ENCODE measurements around the gene EHBP1.

The EHBP1 gene

DNA sequence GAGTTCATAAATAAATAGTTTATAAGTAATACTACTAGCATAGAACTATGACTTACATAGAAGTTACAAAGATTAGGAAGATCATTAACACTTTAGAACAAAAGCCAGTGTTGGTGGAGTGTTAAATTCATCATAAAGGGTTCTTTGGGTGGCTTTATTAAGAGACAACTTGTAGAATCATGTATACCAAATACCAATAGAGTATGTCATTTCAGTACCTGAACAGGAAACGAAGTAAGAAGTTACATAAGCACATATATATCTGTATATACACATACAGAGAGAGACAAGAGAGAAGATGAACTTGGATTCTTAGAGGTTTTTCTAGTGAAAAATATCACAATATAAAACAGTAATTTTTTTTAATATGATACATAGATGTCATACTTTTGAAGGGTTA, 262.7 kb downstream of the EHBP1 start:
- no peak overlapping the region for H3K4me2 ChIP-seq (ENCODE audit: low read length, poor library complexity, severe bottlenecking)
- no peak overlapping the region for H2BK15ac ChIP-seq (ENCODE audit: low read depth, poor library complexity, severe bottlenecking)
- no peak overlapping the region for H3K14ac ChIP-seq (ENCODE audit: low read length in 2 of 2)
- H4K8ac ChIP-seq (ENCODE audit: low read length), result no peak overlapping the region
- no peak overlapping the region for H3K23ac ChIP-seq (ENCODE audit: low read length in 2 of 2)
- no peaks in the 10 kb centered on the region for H3K27me3 ChIP-seq (ENCODE audit: control insufficient read depth in 1 of 2, insufficient read depth in 1 of 2, low read length in 2 of 2)
- no peak overlapping the region for H3K18ac ChIP-seq (ENCODE audit: low read depth in 1 of 2, low read length in 2 of 2)
- DNase-seq, result no peak
- peaks cover 2 to 93% of the 10 kb centered on the region in 2 experiments for H3K36me3 ChIP-seq (ENCODE audit: control insufficient read depth in 1 of 2, insufficient read depth in 2 of 2, low read depth in 1 of 2, low read length in 2 of 2)
- H2BK12ac ChIP-seq (ENCODE audit: low read length in 2 of 2), result no peak overlapping the region
- no peak overlapping the region for H2AFZ ChIP-seq (ENCODE audit: low read depth, low read length)
- no peaks in the 10 kb centered on the region for H3K9me3 ChIP-seq (ENCODE audit: control insufficient read depth, low read length)
- H2BK5ac ChIP-seq (ENCODE audit: low read depth, low read length, poor library complexity, severe bottlenecking), result no peak overlapping the region
- no peak overlapping the region for H3K4ac ChIP-seq (ENCODE audit: low read depth in 1 of 2, low read length in 2 of 2)
- no peak overlapping the region for H2BK120ac ChIP-seq (ENCODE audit: low read depth, low read length)
- H3K4me1 ChIP-seq (ENCODE audit: control insufficient read depth, insufficient read depth, low read depth, low read length), result no peaks in the 10 kb centered on the region
- no peak overlapping the region for H4K91ac ChIP-seq (ENCODE audit: low read length)
- no peak overlapping the region for H3K27ac ChIP-seq (ENCODE audit: low read length, poor library complexity, severe bottlenecking)
- no peak overlapping the region for H3K4me3 ChIP-seq (ENCODE audit: insufficient read depth in 1 of 2, low read depth in 1 of 2, low read length in 2 of 2)
- H2AK5ac ChIP-seq (ENCODE audit: low read length, severe bottlenecking), result no peak overlapping the region
- no CpG with 5 or more reads among the region's 1 CpG for WGBS
- H3K79me1 ChIP-seq (replicated peaks; ENCODE audit: low read length, poor library complexity, severe bottlenecking), result peaks cover 2% of the 10 kb centered on the region
- H3K9ac ChIP-seq (ENCODE audit: low read length), result no peak overlapping the region

- Histone ChIP-seq H2AFZ (ENCODE audit: low read depth, low read length) (no peak overlapping the region), H3K4me3 (ENCODE audit: insufficient read depth in 1 of 2, low read depth in 1 of 2, low read length in 2 of 2) (no peak overlapping the region), H2BK5ac (ENCODE audit: low read depth, low read length, poor library complexity, severe bottlenecking) (no peak overlapping the region), H3K36me3 (ENCODE audit: control insufficient read depth in 1 of 2, insufficient read depth in 2 of 2, low read depth in 1 of 2, low read length in 2 of 2) (peaks cover 3 to 93% of the 10 kb centered on the region in 2 experiments), H3K14ac (ENCODE audit: low read length in 2 of 2) (no peak overlapping the region), H3K18ac (ENCODE audit: low read depth in 1 of 2, low read length in 2 of 2) (peak overlapping the region in 1 of 2 experiments; percentile 40), H2BK120ac (ENCODE audit: low read depth, low read length) (no peak overlapping the region), H3K9ac (ENCODE audit: low read length) (no peak overlapping the region), H2BK12ac (ENCODE audit: low read length in 2 of 2) (no peak overlapping the region), H3K4me1 (ENCODE audit: control insufficient read depth, insufficient read depth, low read depth, low read length) (no peaks in the 10 kb centered on the region), H4K8ac (ENCODE audit: low read length) (no peak overlapping the region), H3K9me3 (ENCODE audit: control insufficient read depth, low read length) (no peaks in the 10 kb centered on the region), H2BK15ac (ENCODE audit: low read depth, poor library complexity, severe bottlenecking) (no peak overlapping the region), H3K79me1 (replicated peaks; ENCODE audit: low read length, poor library complexity, severe bottlenecking) (peaks cover 2% of the 10 kb centered on the region), H3K4me2 (ENCODE audit: low read length, poor library complexity, severe bottlenecking) (no peak overlapping the region), H3K27ac (ENCODE audit: low read length, poor library complexity, severe bottlenecking) (no peak overlapping the region), H3K27me3 (ENCODE audit: control insufficient read depth in 1 of 2, insufficient read depth in 1 of 2, low read length in 2 of 2) (no peaks in the 10 kb centered on the region), H3K4ac (ENCODE audit: low read depth in 1 of 2, low read length in 2 of 2) (no peak overlapping the region), H3K23ac (ENCODE audit: low read length in 2 of 2) (no peak overlapping the region), H2AK5ac (ENCODE audit: low read length, severe bottlenecking) (no peak overlapping the region), H4K91ac (ENCODE audit: low read length) (no peak overlapping the region)
- WGBS, result 100% methylated on average over 1 of the region's 1 CpG
- no peak for DNase-seq
Observed at GRCh38 chr2:62968668-62969067, 263.2 kb downstream of the EHBP1 start.

- no peak overlapping the region for H3K4me3 ChIP-seq (ENCODE audit: insufficient read depth in 1 of 2, low read depth in 1 of 2, low read length in 2 of 2)
- peaks cover 2% of the 10 kb centered on the region for H3K79me1 ChIP-seq (replicated peaks; ENCODE audit: low read length, poor library complexity, severe bottlenecking)
- H3K4me2 ChIP-seq (ENCODE audit: low read length, poor library complexity, severe bottlenecking), result no peak overlapping the region
- no peak overlapping the region for H3K4ac ChIP-seq (ENCODE audit: low read depth in 1 of 2, low read length in 2 of 2)
- H4K8ac ChIP-seq (ENCODE audit: low read length), result no peak overlapping the region
- no peak overlapping the region for H4K91ac ChIP-seq (ENCODE audit: low read length)
- WGBS, result no CpG with 5 or more reads among the region's 2 CpGs
- H2BK120ac ChIP-seq (ENCODE audit: low read depth, low read length), result no peak overlapping the region
- H2AFZ ChIP-seq (ENCODE audit: low read depth, low read length), result no peak overlapping the region
- H3K27me3 ChIP-seq (ENCODE audit: control insufficient read depth in 1 of 2, insufficient read depth in 1 of 2, low read length in 2 of 2), result no peaks in the 10 kb centered on the region
- H3K9ac ChIP-seq (ENCODE audit: low read length), result no peak overlapping the region
- no peak overlapping the region for H2BK5ac ChIP-seq (ENCODE audit: low read depth, low read length, poor library complexity, severe bottlenecking)
- H2BK12ac ChIP-seq (ENCODE audit: low read length in 2 of 2), result no peak overlapping the region
- no peak overlapping the region for H3K14ac ChIP-seq (ENCODE audit: low read length in 2 of 2)
- H3K18ac ChIP-seq (ENCODE audit: low read depth in 1 of 2, low read length in 2 of 2), result no peak overlapping the region
- H3K4me1 ChIP-seq (ENCODE audit: control insufficient read depth, insufficient read depth, low read depth, low read length), result no peaks in the 10 kb centered on the region
- no peak overlapping the region for H3K27ac ChIP-seq (ENCODE audit: low read length, poor library complexity, severe bottlenecking)
- peaks cover 5 to 92% of the 10 kb centered on the region in 2 experiments for H3K36me3 ChIP-seq (ENCODE audit: control insufficient read depth in 1 of 2, insufficient read depth in 2 of 2, low read depth in 1 of 2, low read length in 2 of 2)
- no peak overlapping the region for H2AK5ac ChIP-seq (ENCODE audit: low read length, severe bottlenecking)
- H2BK15ac ChIP-seq (ENCODE audit: low read depth, poor library complexity, severe bottlenecking), result no peak overlapping the region
- H3K9me3 ChIP-seq (ENCODE audit: control insufficient read depth, low read length), result no peaks in the 10 kb centered on the region
- no peak overlapping the region for H3K23ac ChIP-seq (ENCODE audit: low read length in 2 of 2)
- DNase-seq, result no peak
Observed at GRCh38 chr2:62971936-62972335, 266.4 kb downstream of the EHBP1 start.

- H2BK120ac ChIP-seq (ENCODE audit: low read depth, low read length), result no peak overlapping the region
- H2BK5ac ChIP-seq (ENCODE audit: low read depth, low read length, poor library complexity, severe bottlenecking), result no peak overlapping the region
- H3K9me3 ChIP-seq (ENCODE audit: control insufficient read depth, low read length), result no peaks in the 10 kb centered on the region
- no peak overlapping the region for H4K8ac ChIP-seq (ENCODE audit: low read length)
- no peak overlapping the region for H2AK5ac ChIP-seq (ENCODE audit: low read length, severe bottlenecking)
- no peaks in the 10 kb centered on the region for H3K4me1 ChIP-seq (ENCODE audit: control insufficient read depth, insufficient read depth, low read depth, low read length)
- no peak overlapping the region for H3K27ac ChIP-seq (ENCODE audit: low read length, poor library complexity, severe bottlenecking)
- peaks cover 2% of the 10 kb centered on the region for H3K79me1 ChIP-seq (replicated peaks; ENCODE audit: low read length, poor library complexity, severe bottlenecking)
- H3K9ac ChIP-seq (ENCODE audit: low read length), result no peak overlapping the region
- H3K4me2 ChIP-seq (ENCODE audit: low read length, poor library complexity, severe bottlenecking), result no peak overlapping the region
- no peak overlapping the region for H2BK15ac ChIP-seq (ENCODE audit: low read depth, poor library complexity, severe bottlenecking)
- no peak overlapping the region for H4K91ac ChIP-seq (ENCODE audit: low read length)
- H2BK12ac ChIP-seq (ENCODE audit: low read length in 2 of 2), result no peak overlapping the region
- no peaks in the 10 kb centered on the region for H3K27me3 ChIP-seq (ENCODE audit: control insufficient read depth in 1 of 2, insufficient read depth in 1 of 2, low read length in 2 of 2)
- H3K4ac ChIP-seq (ENCODE audit: low read depth in 1 of 2, low read length in 2 of 2), result no peak overlapping the region
- H3K14ac ChIP-seq (ENCODE audit: low read length in 2 of 2), result no peak overlapping the region
- H3K4me3 ChIP-seq (ENCODE audit: insufficient read depth in 1 of 2, low read depth in 1 of 2, low read length in 2 of 2), result no peak overlapping the region
- H3K36me3 ChIP-seq (ENCODE audit: control insufficient read depth in 1 of 2, insufficient read depth in 2 of 2, low read depth in 1 of 2, low read length in 2 of 2), result peaks cover 5 to 92% of the 10 kb centered on the region in 2 experiments
- no peak overlapping the region for H3K23ac ChIP-seq (ENCODE audit: low read length in 2 of 2)
- H3K18ac ChIP-seq (ENCODE audit: low read depth in 1 of 2, low read length in 2 of 2), result no peak overlapping the region
- no peak for DNase-seq
- H2AFZ ChIP-seq (ENCODE audit: low read depth, low read length), result no peak overlapping the region
Observed at GRCh38 chr2:62972601-62973000, 267.1 kb downstream of the EHBP1 start.
